Choroid plexus epithelial cell (primary cell): ENCODE results near the gene ITGB6.

Experiments used
- DNase-seq: peaks from one replicate; pipeline ENCODE4 v3.0.0-alpha.2; 2010; ENCODE audit warnings: low read depth
- H3K4me3 ChIP-seq: 2 replicates; pipeline ENCODE4 v1.5.1; 2011; ENCODE audit warnings: low read depth, mild to moderate bottlenecking, control low read depth, low read length, moderate library complexity
- TF ChIP-seq, protein P1 (sequence below): conservative IDR thresholded peaks from 2 replicates; pipeline ENCODE4 v1.5.1; 2011; ENCODE audit warnings: low read depth, mild to moderate bottlenecking, control low read depth, inconsistent platforms, low read length, moderate library complexity

The ITGB6 gene

DNA sequence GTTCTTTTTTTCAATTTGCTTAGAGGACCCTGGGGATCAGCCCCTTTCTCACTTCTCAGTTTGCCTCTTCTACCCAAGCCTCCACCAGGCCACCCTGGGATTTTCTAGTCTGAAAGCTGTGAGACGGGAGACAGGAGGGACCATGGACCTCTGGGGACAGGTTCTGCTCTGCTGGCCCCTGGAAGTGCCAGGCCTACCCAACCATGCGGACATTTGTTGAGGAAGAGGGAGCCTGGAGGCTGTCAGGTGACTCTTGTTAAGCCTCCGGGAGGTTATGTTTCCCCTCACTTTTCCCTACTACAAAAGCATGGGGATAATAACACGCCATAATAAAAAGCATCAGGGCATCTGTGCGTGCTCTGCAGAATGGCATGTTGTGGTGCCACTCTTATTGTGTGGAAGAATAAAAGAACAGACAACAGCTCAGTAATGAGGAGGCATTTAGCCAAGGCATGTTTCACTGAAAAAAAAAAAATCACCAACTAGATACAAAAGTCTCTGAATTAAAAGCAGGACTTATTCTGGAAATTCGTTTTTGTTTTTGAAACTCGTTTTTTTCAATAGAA lies 89.3 kb downstream of the ITGB6 start:
- DNase-seq: no peak
- TF ChIP-seq, protein P1, sequence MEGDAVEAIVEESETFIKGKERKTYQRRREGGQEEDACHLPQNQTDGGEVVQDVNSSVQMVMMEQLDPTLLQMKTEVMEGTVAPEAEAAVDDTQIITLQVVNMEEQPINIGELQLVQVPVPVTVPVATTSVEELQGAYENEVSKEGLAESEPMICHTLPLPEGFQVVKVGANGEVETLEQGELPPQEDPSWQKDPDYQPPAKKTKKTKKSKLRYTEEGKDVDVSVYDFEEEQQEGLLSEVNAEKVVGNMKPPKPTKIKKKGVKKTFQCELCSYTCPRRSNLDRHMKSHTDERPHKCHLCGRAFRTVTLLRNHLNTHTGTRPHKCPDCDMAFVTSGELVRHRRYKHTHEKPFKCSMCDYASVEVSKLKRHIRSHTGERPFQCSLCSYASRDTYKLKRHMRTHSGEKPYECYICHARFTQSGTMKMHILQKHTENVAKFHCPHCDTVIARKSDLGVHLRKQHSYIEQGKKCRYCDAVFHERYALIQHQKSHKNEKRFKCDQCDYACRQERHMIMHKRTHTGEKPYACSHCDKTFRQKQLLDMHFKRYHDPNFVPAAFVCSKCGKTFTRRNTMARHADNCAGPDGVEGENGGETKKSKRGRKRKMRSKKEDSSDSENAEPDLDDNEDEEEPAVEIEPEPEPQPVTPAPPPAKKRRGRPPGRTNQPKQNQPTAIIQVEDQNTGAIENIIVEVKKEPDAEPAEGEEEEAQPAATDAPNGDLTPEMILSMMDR: no peak
- H3K4me3 ChIP-seq: no peak overlapping the region

DNA sequence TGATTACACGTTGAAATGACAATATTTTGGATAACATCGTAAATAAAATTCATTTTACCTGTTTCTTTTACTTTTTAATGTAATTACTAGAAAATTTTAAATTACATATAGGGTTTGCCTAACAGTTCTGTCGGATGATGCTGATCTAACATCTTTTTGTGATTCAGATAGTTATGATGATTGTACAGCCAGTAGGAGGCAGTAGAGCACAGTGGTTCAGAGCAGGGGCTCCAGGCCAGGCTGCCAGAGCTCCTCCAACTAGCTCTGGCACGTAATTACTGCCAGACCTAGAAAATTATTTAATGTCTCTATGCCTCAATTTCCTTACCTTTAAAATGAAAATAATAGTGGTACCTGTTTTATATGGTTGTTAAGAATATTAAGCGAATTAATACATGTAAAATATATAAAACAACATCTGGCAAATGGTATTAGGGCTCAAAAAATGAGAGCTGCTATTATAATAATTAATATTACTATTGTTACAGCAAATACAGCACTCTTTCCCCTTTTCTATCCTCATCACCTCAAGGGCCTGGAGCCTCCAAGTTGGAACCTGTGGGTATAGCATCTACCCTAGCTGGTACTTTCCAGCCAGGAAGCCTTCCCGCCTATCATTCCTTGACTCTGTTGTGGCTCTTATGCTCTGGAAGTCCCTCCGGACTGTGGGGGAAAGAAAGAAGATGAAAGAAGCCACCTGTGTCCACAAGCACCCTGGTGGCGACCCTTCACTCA lies 90.0 kb downstream of the ITGB6 start:
- no peak overlapping the region for H3K4me3 ChIP-seq
- TF ChIP-seq, protein P1: peak; percentile 86
- DNase-seq: peak; percentile 93

DNA sequence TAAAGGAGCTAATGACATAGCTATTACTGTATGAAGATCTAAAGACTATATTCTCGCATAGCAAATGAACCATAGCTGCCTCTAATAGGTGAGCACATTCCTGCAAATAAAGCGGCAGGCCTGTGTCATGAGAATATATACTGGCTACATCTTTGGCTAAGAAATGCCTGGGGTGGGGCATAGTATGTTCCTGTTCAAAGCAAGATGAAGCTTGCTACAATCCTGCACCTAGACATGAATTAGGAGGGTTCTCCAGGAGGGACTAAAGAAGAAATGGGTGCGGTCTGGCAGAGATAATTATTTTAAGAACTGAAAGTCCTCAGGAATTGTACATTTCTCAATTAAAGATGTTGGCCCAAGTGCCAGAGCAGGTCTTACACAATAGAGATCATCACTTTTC lies 90.8 kb downstream of the ITGB6 start:
- TF ChIP-seq, protein P1: no peak
- DNase-seq: no peak
- H3K4me3 ChIP-seq: no peak overlapping the region

DNA sequence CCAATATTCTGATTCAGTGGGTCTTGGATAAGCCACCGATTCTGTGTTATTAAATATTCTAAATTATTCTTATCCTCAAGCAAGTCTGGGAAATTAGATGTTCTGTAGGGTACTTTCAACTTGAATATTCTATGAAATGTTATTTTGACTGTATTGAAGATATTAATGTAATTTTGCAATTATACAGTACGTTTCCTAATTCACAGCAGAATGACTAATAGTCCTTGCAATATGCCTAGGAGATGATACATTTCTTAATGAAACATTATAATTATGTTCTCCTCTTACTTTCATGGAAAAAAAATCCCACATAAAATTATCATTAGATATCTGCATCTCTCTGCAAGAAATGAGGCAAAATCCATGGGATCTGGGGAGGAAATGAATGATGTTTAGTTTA lies 91.4 kb downstream of the ITGB6 start:
- no peak for DNase-seq
- TF ChIP-seq, protein P1: no peak
- H3K4me3 ChIP-seq: no peak overlapping the region

DNA sequence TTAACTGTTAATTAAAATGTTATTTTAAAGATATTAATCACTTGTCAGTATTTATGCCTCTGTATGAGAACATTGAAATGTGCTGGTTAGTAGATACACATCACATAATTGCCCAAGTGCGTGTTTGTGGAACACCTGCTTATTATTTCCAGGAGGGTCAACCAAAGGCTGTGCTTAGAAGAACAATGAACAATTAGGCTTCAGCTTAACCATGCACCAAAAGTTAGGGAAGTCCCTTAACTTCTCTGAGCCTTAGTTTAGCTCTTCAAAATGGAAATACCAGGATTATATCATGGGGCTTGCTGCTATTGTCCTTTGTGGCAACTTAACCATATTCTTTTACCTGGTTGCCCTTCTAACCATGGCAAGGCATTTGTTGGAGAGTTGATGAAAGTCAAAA lies 94.7 kb downstream of the ITGB6 start:
- H3K4me3 ChIP-seq: no peak overlapping the region
- no peak for DNase-seq
- TF ChIP-seq, protein P1: no peak

DNA sequence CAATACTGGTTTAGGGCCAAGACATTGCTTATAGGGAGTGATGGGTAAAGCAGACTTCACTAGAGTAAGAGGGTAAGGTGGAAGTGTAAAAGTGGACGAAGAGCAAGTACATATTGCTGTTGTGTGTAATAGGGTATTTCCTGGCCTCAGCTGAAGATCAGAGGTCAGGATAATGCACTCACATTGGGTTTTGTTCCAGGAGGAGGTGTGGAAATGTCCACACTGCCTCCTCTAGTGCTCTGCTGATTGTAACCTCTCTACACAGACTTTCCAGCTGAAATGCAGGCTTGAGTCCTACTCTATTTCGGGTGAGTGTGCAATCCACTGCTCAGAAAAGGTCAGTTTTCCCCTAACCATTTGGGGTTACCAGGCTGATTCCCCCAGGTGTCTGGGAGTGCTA lies 96.0 kb downstream of the ITGB6 start:
- TF ChIP-seq, protein P1: no peak
- H3K4me3 ChIP-seq: no peak overlapping the region
- DNase-seq: peak; percentile 48

DNA sequence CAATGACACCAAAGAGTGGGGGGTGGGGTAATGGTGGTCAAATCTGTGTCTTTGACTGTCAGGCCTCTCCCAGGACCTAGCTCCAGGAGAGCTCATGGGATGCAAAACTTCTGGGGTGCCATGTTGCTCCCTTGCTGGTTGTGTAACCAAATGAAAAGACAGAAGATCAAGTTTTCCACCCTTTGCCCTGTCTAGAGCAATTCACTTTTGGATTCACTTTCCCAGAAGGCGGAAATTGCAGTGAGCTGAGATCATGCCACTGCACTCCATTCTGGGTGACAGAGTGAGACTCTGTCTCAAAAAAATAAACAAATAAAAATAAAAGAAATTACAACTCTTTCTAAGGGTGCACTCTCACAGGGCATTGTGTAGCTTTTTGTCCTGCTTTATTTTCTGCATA lies 102.7 kb downstream of the ITGB6 start:
- TF ChIP-seq, protein P1: no peak
- no peak for DNase-seq
- H3K4me3 ChIP-seq: no peak overlapping the region
